Endodermal cell (in vitro differentiated cells): ENCODE data around the gene MGP. TPM values are rescaled to one million over a fixed set of nuclear protein-coding genes. Genes with fewer than 3 reads are reported as not detected.
A peak's percentile ranks its signal among the peaks of the same experiment; 100 is the strongest.

Source experiments
- DNase-seq: peaks from one replicate; pipeline ENCODE4 v3.0.0-alpha.2; 2017
- H3K27ac ChIP-seq: 2 replicates; pipeline ENCODE4 v1.5.1; 2013; ENCODE audit warnings: mild to moderate bottlenecking, low read depth, low read length, moderate library complexity
- H3K27me3 ChIP-seq: 2 replicates; pipeline ENCODE4 v1.6.1; 2013; ENCODE audit warnings: mild to moderate bottlenecking, low read length, moderate library complexity; ENCODE audit not compliant: insufficient read depth, control insufficient read depth, poor library complexity, severe bottlenecking
- H3K36me3 ChIP-seq: 2 replicates; pipeline ENCODE4 v1.7.0; 2013; ENCODE audit warnings: mild to moderate bottlenecking, low read length, moderate library complexity; ENCODE audit not compliant: control insufficient read depth, insufficient read depth
- H3K4me1 ChIP-seq: one replicate; pipeline ENCODE4 v1.7.0; 2013; ENCODE audit warnings: low read length; ENCODE audit not compliant: control insufficient read depth, insufficient read depth
- H3K4me3 ChIP-seq: 2 replicates; pipeline ENCODE4 v1.5.1; 2013; ENCODE audit warnings: mild to moderate bottlenecking, low read length, moderate library complexity
- H3K9ac ChIP-seq: 2 replicates; pipeline ENCODE4 v1.6.1; 2013; ENCODE audit warnings: mild to moderate bottlenecking, low read length, moderate library complexity; ENCODE audit not compliant: poor library complexity, severe bottlenecking; ENCODE audit errors: extremely low read depth
- H3K9me3 ChIP-seq: 2 replicates; pipeline ENCODE4 v1.6.1; 2013; ENCODE audit warnings: mild to moderate bottlenecking, low read length, moderate library complexity; ENCODE audit not compliant: control insufficient read depth
- H3K27ac Mint-ChIP-seq: 2 replicates; pipeline ENCODE4 v1.8.0; 2020; ENCODE audit warnings: mixed read lengths
- H3K27me3 Mint-ChIP-seq: 2 replicates; pipeline ENCODE4 v1.8.0; 2021; ENCODE audit warnings: mild to moderate bottlenecking, mixed read lengths; ENCODE audit not compliant: insufficient read depth
- H3K36me3 Mint-ChIP-seq: 2 replicates; pipeline ENCODE4 v1.8.0; 2020; ENCODE audit warnings: low read depth, mixed read lengths
- H3K4me1 Mint-ChIP-seq: 2 replicates; pipeline ENCODE4 v1.8.0; 2020; ENCODE audit warnings: mixed read lengths
- H3K4me3 Mint-ChIP-seq: 2 replicates; pipeline ENCODE4 v1.8.0; 2020; ENCODE audit warnings: mild to moderate bottlenecking, moderate library complexity, mixed read lengths
- H3K9me3 Mint-ChIP-seq: 2 replicates; pipeline ENCODE4 v1.8.0; 2020; ENCODE audit warnings: mild to moderate bottlenecking, mixed read lengths
- WGBS, 2 experiments: methylation state at CpG; one replicate each; pipeline versions ENCODE4 v1.1.5 to v1.1.7; 2013; ENCODE audit warnings: missing lambda C conversion rate in 2 of 2, mixed read lengths in 1 of 2; ENCODE audit not compliant: insufficient coverage in 1 of 2, insufficient read length in 1 of 2; 5-methylcytosine and 5-hydroxymethylcytosine counted together
- total RNA-seq, 2 donors: library from RNA; stranded (reverse); fragmentation: NEBNext Ultra II Directional in 1 of 2; extraction: Animal tissue kit (Norgen Biotek cat#: 25700) in 1 of 2; gene quantifications; 2 replicates in 1 of 2; 3 replicates in 1 of 2; pipeline ENCODE4 v1.2.1, GENCODE V29; 2021
- TF ChIP-seq, protein P1 (sequence below): fragments of 200-600 bp; sonication (generic); conservative IDR thresholded peaks from 2 replicates; pipeline ENCODE4 v1.5.0; 2021; ENCODE audit warnings: antibody characterized with exemption, mild to moderate bottlenecking

The MGP gene
- total RNA-seq, 2 donors from 2014 or later, result not detected

DNA sequence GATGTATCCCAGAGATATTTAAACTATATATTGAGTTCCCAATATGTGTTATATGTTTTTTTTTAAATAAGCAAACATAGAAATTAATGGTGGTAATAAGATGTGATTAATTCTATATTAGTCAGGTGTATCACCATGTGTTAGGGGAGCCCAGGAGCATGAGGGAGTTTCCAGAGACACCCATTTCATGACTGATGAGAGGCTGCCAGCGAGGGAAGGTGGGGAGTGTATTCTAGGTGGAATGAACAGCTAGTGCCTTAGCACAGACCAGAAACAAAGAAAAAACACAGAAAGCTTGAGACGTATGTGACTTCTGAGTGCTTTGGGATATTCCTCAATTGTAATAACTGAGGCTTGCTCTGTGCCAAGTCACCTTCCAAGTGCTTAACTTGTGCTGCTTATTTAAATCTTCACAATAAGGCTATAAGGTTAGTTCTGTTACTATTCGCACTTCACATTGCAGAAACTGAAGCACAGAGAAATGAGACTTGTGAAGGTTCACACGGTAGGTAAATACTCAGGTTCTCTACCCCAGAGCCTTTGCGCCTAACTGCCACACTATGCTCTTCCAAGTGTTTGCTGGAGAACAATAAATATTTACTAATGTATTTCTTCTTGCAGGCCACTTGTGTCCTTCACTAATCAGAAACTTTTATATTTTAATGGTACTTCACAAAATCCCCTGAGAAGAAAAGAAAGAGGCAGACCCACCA, 17.9 kb upstream of the MGP start:
- no peaks in the 10 kb centered on the region for H3K9me3 Mint-ChIP-seq
- H3K4me1 Mint-ChIP-seq, result peaks cover 11% of the 10 kb centered on the region
- no peaks in the 10 kb centered on the region for H3K36me3 Mint-ChIP-seq
- TF ChIP-seq, protein P1, sequence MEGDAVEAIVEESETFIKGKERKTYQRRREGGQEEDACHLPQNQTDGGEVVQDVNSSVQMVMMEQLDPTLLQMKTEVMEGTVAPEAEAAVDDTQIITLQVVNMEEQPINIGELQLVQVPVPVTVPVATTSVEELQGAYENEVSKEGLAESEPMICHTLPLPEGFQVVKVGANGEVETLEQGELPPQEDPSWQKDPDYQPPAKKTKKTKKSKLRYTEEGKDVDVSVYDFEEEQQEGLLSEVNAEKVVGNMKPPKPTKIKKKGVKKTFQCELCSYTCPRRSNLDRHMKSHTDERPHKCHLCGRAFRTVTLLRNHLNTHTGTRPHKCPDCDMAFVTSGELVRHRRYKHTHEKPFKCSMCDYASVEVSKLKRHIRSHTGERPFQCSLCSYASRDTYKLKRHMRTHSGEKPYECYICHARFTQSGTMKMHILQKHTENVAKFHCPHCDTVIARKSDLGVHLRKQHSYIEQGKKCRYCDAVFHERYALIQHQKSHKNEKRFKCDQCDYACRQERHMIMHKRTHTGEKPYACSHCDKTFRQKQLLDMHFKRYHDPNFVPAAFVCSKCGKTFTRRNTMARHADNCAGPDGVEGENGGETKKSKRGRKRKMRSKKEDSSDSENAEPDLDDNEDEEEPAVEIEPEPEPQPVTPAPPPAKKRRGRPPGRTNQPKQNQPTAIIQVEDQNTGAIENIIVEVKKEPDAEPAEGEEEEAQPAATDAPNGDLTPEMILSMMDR, result no peak
- H3K27ac Mint-ChIP-seq, result no peak overlapping the region
- Histone ChIP-seq H3K9ac (no peak overlapping the region), H3K27me3 (no peaks in the 10 kb centered on the region), H3K36me3 (no peaks in the 10 kb centered on the region), H3K9me3 (no peaks in the 10 kb centered on the region), H3K27ac (no peak overlapping the region), H3K4me3 (no peak overlapping the region), H3K4me1 (no peaks in the 10 kb centered on the region)
- DNase-seq, result no peak
- no peaks in the 10 kb centered on the region for H3K27me3 Mint-ChIP-seq
- no peak overlapping the region for H3K4me3 Mint-ChIP-seq
- WGBS, 2 experiments, result 88 to 94% methylated on average over 3 to 5 of the region's 5 CpGs

GRCh38 chr12:14902465-14902864, 16.8 kb upstream of the MGP start:
- no peaks in the 10 kb centered on the region for H3K27me3 ChIP-seq
- H3K9me3 Mint-ChIP-seq, result no peaks in the 10 kb centered on the region
- no peak overlapping the region for H3K4me3 ChIP-seq
- 88 to 100% methylated on average over 2 of the region's 2 CpGs for WGBS, 2 experiments
- H3K36me3 ChIP-seq, result no peaks in the 10 kb centered on the region
- no peak overlapping the region for H3K4me3 Mint-ChIP-seq
- no peaks in the 10 kb centered on the region for H3K4me1 ChIP-seq
- no peak overlapping the region for H3K27ac Mint-ChIP-seq
- peaks cover 4% of the 10 kb centered on the region for H3K4me1 Mint-ChIP-seq
- no peaks in the 10 kb centered on the region for H3K27me3 Mint-ChIP-seq
- H3K9me3 ChIP-seq, result no peaks in the 10 kb centered on the region
- DNase-seq, result no peak
- TF ChIP-seq, protein P1, result no peak
- no peak overlapping the region for H3K27ac ChIP-seq
- H3K9ac ChIP-seq, result no peak overlapping the region
- no peaks in the 10 kb centered on the region for H3K36me3 Mint-ChIP-seq

DNA sequence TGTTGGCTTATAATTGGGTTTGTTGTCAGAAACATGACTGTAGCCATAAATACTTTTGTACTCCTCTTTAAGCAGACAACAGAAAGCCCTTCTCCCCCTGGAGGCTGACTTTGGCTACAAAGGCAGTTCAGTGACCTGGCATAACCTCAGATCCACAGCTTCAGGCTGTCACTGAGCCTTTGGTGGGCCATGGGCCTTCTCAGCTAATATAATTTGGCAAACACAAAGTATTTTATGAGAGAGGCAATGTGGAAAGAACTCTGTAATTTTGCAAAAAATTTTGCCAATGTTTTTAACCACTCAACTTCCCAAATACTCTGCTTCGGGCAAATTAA, 15.5 kb upstream of the MGP start:
- no peak overlapping the region for H3K4me3 ChIP-seq
- no peaks in the 10 kb centered on the region for H3K27me3 ChIP-seq
- no peaks in the 10 kb centered on the region for H3K36me3 ChIP-seq
- peak; percentile 72 for DNase-seq
- Mint-ChIP-seq H3K27ac (no peak overlapping the region), H3K4me3 (no peak overlapping the region), H3K36me3 (no peaks in the 10 kb centered on the region), H3K9me3 (no peaks in the 10 kb centered on the region), H3K27me3 (no peaks in the 10 kb centered on the region), H3K4me1 (peaks cover 3% of the 10 kb centered on the region)
- no peaks in the 10 kb centered on the region for H3K4me1 ChIP-seq
- 92 to 100% methylated on average over 1 of the region's 1 CpG for WGBS, 2 experiments
- no peaks in the 10 kb centered on the region for H3K9me3 ChIP-seq
- H3K27ac ChIP-seq, result no peak overlapping the region
- no peak overlapping the region for H3K9ac ChIP-seq
- TF ChIP-seq, protein P1, result peak; percentile 80
